Panc1 (cell line): Measurements from ENCODE around the gene MYO19. TPM values are rescaled to one million over a fixed set of nuclear protein-coding genes. Genes with fewer than 3 reads are reported as not detected.

Source experiments
- ATAC-seq: fragments of 200-7000 bp; cut with Tn5 transposase; 2 replicates; pipeline ENCODE4 v1.9.1; 2020; ENCODE audit warnings: mild to moderate bottlenecking, moderate library complexity
- BruUV-seq: library from RNA; stranded (reverse); fragments of 400-500 nt; replicated peaks from 2 replicates; lab custom pipeline; 2021; lab: Mats Ljungman, UMichigan
- CTCF ChIA-PET: fragments of 300-600 bp; sonication (Branson Sonifier 250); formaldehyde crosslinking; loops from one replicate; lab custom pipeline; 2022; ENCODE audit warnings: antibody characterized with exemption; lab: Charles Lee
- POLR2A ChIA-PET: fragments of 300-600 bp; sonication (Branson Sonifier 250); formaldehyde crosslinking; loops from one replicate; lab custom pipeline; 2022; ENCODE audit warnings: antibody characterized with exemption; lab: Charles Lee
- DNase-seq: peaks from one replicate; pipeline ENCODE4 v3.0.0-alpha.2; 2010; ENCODE audit warnings: low read depth, low spot score
- H3K27ac ChIP-seq: 2 replicates; pipeline ENCODE4 v1.5.1; 2011; ENCODE audit warnings: mild to moderate bottlenecking, low read length, inconsistent platforms
- H3K27me3 ChIP-seq: fragments of 200-500 bp; sonication (Bioruptor generic); 2 replicates; pipeline ENCODE4 v1.6.0; 2014; ENCODE audit warnings: low read length, inconsistent platforms; ENCODE audit not compliant: control insufficient read depth, insufficient read depth
- H3K36me3 ChIP-seq: fragments of 200-500 bp; sonication (Bioruptor generic); 2 replicates; pipeline ENCODE4 v1.5.1; 2014; ENCODE audit warnings: inconsistent platforms, mild to moderate bottlenecking, low read length, moderate library complexity; ENCODE audit not compliant: control insufficient read depth, insufficient read depth
- H3K4me1 ChIP-seq: 2 replicates; pipeline ENCODE4 v1.5.1; 2011; ENCODE audit warnings: inconsistent platforms, mild to moderate bottlenecking, low read length, moderate library complexity; ENCODE audit not compliant: control insufficient read depth, insufficient read depth
- H3K4me3 ChIP-seq, 2 experiments: 2 replicates each; pipeline ENCODE4 v1.5.1; 2011 to 2012; ENCODE audit warnings: low read depth in 2 of 2, low read length in 2 of 2, mild to moderate bottlenecking in 2 of 2, inconsistent platforms in 1 of 2, moderate library complexity in 1 of 2
- H3K9me3 ChIP-seq: fragments of 200-500 bp; sonication (Bioruptor generic); 2 replicates; pipeline ENCODE4 v1.5.1; 2014; ENCODE audit warnings: low read depth, mild to moderate bottlenecking, inconsistent platforms, low read length, moderate library complexity; ENCODE audit not compliant: control insufficient read depth, insufficient read depth
- CTCF ChIP-seq: fragments of 450-650 bp; IDR thresholded peaks from 2 replicates; pipeline ENCODE4 v1.5.1; 2017; ENCODE audit warnings: mild to moderate bottlenecking
- POLR2AphosphoS5 ChIP-seq: IDR thresholded peaks from 2 replicates; pipeline ENCODE4 v1.6.1; 2012; ENCODE audit warnings: mild to moderate bottlenecking, low read depth, low read length, moderate library complexity
- REST ChIP-seq, 2 experiments: IDR thresholded peaks; 2 replicates each; pipeline ENCODE4 v1.6.1; 2011 to 2012; ENCODE audit warnings: low read depth in 2 of 2, control low read depth in 1 of 2, low read length in 1 of 2, mild to moderate bottlenecking in 1 of 2, moderate library complexity in 1 of 2; ENCODE audit not compliant: insufficient read depth in 1 of 2
- SIN3A ChIP-seq: IDR thresholded peaks from 2 replicates; pipeline ENCODE4 v1.6.1; 2012; ENCODE audit warnings: low read depth, mild to moderate bottlenecking, low read length, moderate library complexity, borderline replicate concordance; ENCODE audit not compliant: insufficient read depth
- TCF7L2 ChIP-seq: IDR thresholded peaks from 2 replicates; pipeline ENCODE4 v1.6.1; 2011; ENCODE audit warnings: mild to moderate bottlenecking, low read depth, low read length, inconsistent platforms
- in situ Hi-C: cut with HindIII; loops from 2 replicates; pipeline ENCODE4 v1.10.0; 2016; ENCODE audit warnings: low sequenced_read_pairs, low pct_unique_long_range_greater_than_20kb
- intact Hi-C: fragments of 100-400 bp; cut with micrococcal nuclease; formaldehyde crosslinking; loops from one replicate; pipeline ENCODE4 v1.10.0; 2022; ENCODE audit not compliant: unreplicated experiment
- total RNA-seq: library from RNA; stranded (reverse); gene quantifications from one replicate; pipeline ENCODE4 v1.2.1, GENCODE V29; 2021; ENCODE audit not compliant: unreplicated experiment

Gene MYO19
- total RNA-seq, 1 experiment from 2014 or later = 88.0 TPM

GRCh38 chr17:36505171-36505570 is 29.5 kb downstream of the MYO19 start:
- H3K27me3 ChIP-seq = no peaks in the 10 kb centered on the region
- DNase-seq (no peak), ATAC-seq (no peak)
- no peak overlapping the region for H3K27ac ChIP-seq
- intact Hi-C loops = no loop called here
- in situ Hi-C loops = no loop called here
- no peak overlapping the region for H3K4me3 ChIP-seq
- TF ChIP-seq SIN3A (no peak), TCF7L2 (no peak), POLR2AphosphoS5 (no peak), REST (IDR thresholded peaks at IDR 0.05; ENCODE audit: insufficient read depth in 1 of 2, low read depth in 2 of 2, low read length in 1 of 2) (no peak), CTCF (no peak)
- POLR2A ChIA-PET = no interaction called here
- H3K36me3 ChIP-seq = no peaks in the 10 kb centered on the region
- H3K4me1 ChIP-seq = no peaks in the 10 kb centered on the region
- CTCF ChIA-PET = no interaction called here
- no peaks in the 10 kb centered on the region for H3K9me3 ChIP-seq
- BruUV-seq = no TSS peak

- H3K4me3 ChIP-seq = no peak overlapping the region
- intact Hi-C loops = no loop called here
- 0 out of 2 replicates have a peak, but pooled peaks cover under 1% of the 10 kb centered on the region for H3K36me3 ChIP-seq
- no peak overlapping the region for H3K27ac ChIP-seq
- DNase-seq (no peak), ATAC-seq (no peak)
- H3K27me3 ChIP-seq = no peaks in the 10 kb centered on the region
- TF ChIP-seq CTCF (no peak), TCF7L2 (no peak), POLR2AphosphoS5 (no peak), SIN3A (no peak), REST (IDR thresholded peaks at IDR 0.05; ENCODE audit: insufficient read depth in 1 of 2, low read depth in 2 of 2, low read length in 1 of 2) (no peak)
- ChIA-PET POLR2A (no interaction called here), CTCF (no interaction called here)
- no peaks in the 10 kb centered on the region for H3K4me1 ChIP-seq
- no TSS peak for BruUV-seq
- no peaks in the 10 kb centered on the region for H3K9me3 ChIP-seq
- in situ Hi-C loops = no loop called here
Observed at GRCh38 chr17:36504156-36504545, 30.5 kb downstream of the MYO19 start.
